Muscle of leg (tissue), 11 donors: ENCODE results near the gene ALDH3A1. TPM values are rescaled to one million over a fixed set of nuclear protein-coding genes. Genes with fewer than 3 reads are reported as not detected.

Experiments used
- DNase-seq: peaks from one replicate; pipeline ENCODE4 v3.0.0; 2013
- H3K27ac ChIP-seq: one replicate; pipeline ENCODE4 v1.5.1; 2013; ENCODE audit warnings: mild to moderate bottlenecking, low read length, control low read depth
- H3K27me3 ChIP-seq: one replicate; pipeline ENCODE4 v1.6.1; 2013; ENCODE audit warnings: low read length; ENCODE audit not compliant: control insufficient read depth, insufficient read depth
- H3K36me3 ChIP-seq: one replicate; pipeline ENCODE4 v1.6.1; 2013; ENCODE audit warnings: low read length; ENCODE audit not compliant: control insufficient read depth, insufficient read depth
- H3K4me1 ChIP-seq: one replicate; pipeline ENCODE4 v1.6.1; 2013; ENCODE audit warnings: low read length; ENCODE audit not compliant: control insufficient read depth, insufficient read depth
- H3K4me3 ChIP-seq: one replicate; pipeline ENCODE4 v1.5.1; 2013; ENCODE audit warnings: low read length, control low read depth
- H3K9me3 ChIP-seq: replicated peaks from 2 replicates; pipeline ENCODE4 v1.6.1; 2013; ENCODE audit warnings: low read depth, low read length; ENCODE audit not compliant: control insufficient read depth
- WGBS: methylation state at CpG from one replicate; pipeline ENCODE4 v1.1.5; 2013; ENCODE audit warnings: missing lambda C conversion rate; ENCODE audit not compliant: insufficient coverage; 5-methylcytosine and 5-hydroxymethylcytosine counted together
- polyA plus RNA-seq, 8 donors: library from polyadenylated mRNA; unstranded; fragments of 120-200 nt; gene quantifications; one replicate each; pipeline versions ENCODE4 v1.2.1 to v1.2.3, GENCODE V29; 2013; ENCODE audit warnings: inconsistent platforms in 1 of 8, low replicate concordance in 1 of 8; ENCODE audit not compliant: insufficient read length in 8 of 8, insufficient read depth in 1 of 8
- total RNA-seq: library from RNA; stranded (reverse); fragments of 120-200 nt; gene quantifications from one replicate; pipeline ENCODE4 v1.2.4, GENCODE V29; 2013

The ALDH3A1 gene
- total and polyA plus RNA-seq, 9 donors = 0.18 to 0.57 (median 0.29) TPM

GRCh38 chr17:19729900-19730299 lies 18.2 kb downstream of the ALDH3A1 start:
- peak overlapping the region; percentile 20 for H3K27ac ChIP-seq
- 92% methylated on average over 2 of the region's 6 CpGs for WGBS

DNA sequence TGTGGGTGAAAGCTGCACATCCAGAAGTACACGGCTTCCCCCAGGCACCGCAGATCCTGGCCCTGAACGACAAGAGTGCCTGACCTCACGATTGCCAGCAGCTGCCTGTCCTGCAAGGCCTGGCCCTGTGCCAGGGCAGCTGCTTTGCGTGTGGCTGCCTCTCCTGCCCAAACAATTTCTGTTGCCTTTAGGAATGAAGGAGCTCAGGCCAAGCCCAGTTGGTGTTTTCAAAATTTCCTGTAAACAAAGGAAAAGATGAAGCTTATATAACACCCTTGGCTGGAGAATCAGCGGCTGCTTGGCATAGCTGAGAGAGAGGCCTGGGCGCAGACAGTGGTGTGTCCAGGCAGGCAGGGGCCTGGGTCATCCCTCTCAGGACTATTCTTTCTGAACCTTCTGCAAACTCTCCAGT lies 20.0 kb downstream of the ALDH3A1 start:
- Histone ChIP-seq H3K27me3 (no peaks in the 10 kb centered on the region), H3K27ac (peak overlapping the region; percentile 100), H3K4me3 (no peak overlapping the region), H3K36me3 (no peaks in the 10 kb centered on the region), H3K4me1 (peaks cover 58% of the 10 kb centered on the region), H3K9me3 (no peaks in the 10 kb centered on the region)
- WGBS = 3% methylated on average over 5 of the region's 7 CpGs
- DNase-seq = peak; percentile 95

More at GRCh38 chr17:19729900-19730299, 18.2 kb downstream of the ALDH3A1 start:
- Histone ChIP-seq H3K36me3 (no peaks in the 10 kb centered on the region), H3K4me1 (peaks cover 47% of the 10 kb centered on the region), H3K9me3 (no peaks in the 10 kb centered on the region), H3K4me3 (no peak overlapping the region), H3K27me3 (no peaks in the 10 kb centered on the region)
- DNase-seq = no peak

DNA sequence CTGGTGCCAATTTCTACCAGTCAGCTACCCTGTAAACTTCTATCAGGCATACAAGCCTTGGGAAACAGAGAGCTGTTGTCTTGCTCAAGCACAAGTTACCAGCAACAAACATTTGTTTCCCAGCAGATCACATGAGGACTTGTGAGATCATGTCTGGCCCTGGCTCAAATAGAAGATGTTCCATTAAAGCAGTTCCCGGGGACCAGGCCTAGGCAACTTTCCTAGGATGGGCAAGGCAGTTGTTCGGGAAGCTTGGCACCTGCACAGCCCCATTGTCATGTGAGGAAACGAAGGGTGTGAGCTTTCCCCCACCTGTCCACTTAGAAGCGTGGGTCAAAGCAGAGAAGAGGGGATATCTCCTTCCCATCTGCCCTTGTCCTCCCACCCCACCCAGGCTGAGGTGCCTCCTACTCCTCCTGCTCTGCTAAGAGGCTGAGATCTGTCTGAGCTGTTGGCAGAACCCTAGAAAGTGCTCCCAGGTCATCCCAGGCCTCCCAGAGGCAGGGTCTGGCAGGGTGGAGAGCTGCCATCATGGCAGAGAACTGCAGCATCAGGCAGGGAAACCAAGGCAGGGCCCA lies 20.5 kb downstream of the ALDH3A1 start:
- peak; percentile 97 for DNase-seq
- 40% methylated on average over 2 of the region's 4 CpGs for WGBS
- H3K36me3 ChIP-seq = no peaks in the 10 kb centered on the region
- H3K9me3 ChIP-seq = no peaks in the 10 kb centered on the region
- peaks cover 59% of the 10 kb centered on the region for H3K4me1 ChIP-seq
- no peaks in the 10 kb centered on the region for H3K27me3 ChIP-seq
- H3K27ac ChIP-seq = peak overlapping the region; percentile 100
- H3K4me3 ChIP-seq = no peak overlapping the region

GRCh38 chr17:19726631-19727376 lies 21.3 kb downstream of the ALDH3A1 start:
- no CpG with 5 or more reads among the region's 7 CpGs for WGBS
- Histone ChIP-seq H3K4me3 (no peak overlapping the region), H3K4me1 (peaks cover 59% of the 10 kb centered on the region), H3K27ac (peak overlapping the region; percentile 100), H3K36me3 (no peaks in the 10 kb centered on the region), H3K27me3 (no peaks in the 10 kb centered on the region), H3K9me3 (no peaks in the 10 kb centered on the region)
- DNase-seq = peak; percentile 82

GRCh38 chr17:19725486-19725885 lies 22.6 kb downstream of the ALDH3A1 start:
- Histone ChIP-seq H3K36me3 (no peaks in the 10 kb centered on the region), H3K4me3 (no peak overlapping the region), H3K4me1 (peaks cover 62% of the 10 kb centered on the region), H3K9me3 (no peaks in the 10 kb centered on the region), H3K27ac (no peak overlapping the region), H3K27me3 (no peaks in the 10 kb centered on the region)
- WGBS = 100% methylated on average over 1 of the region's 5 CpGs
- no peak for DNase-seq

DNA sequence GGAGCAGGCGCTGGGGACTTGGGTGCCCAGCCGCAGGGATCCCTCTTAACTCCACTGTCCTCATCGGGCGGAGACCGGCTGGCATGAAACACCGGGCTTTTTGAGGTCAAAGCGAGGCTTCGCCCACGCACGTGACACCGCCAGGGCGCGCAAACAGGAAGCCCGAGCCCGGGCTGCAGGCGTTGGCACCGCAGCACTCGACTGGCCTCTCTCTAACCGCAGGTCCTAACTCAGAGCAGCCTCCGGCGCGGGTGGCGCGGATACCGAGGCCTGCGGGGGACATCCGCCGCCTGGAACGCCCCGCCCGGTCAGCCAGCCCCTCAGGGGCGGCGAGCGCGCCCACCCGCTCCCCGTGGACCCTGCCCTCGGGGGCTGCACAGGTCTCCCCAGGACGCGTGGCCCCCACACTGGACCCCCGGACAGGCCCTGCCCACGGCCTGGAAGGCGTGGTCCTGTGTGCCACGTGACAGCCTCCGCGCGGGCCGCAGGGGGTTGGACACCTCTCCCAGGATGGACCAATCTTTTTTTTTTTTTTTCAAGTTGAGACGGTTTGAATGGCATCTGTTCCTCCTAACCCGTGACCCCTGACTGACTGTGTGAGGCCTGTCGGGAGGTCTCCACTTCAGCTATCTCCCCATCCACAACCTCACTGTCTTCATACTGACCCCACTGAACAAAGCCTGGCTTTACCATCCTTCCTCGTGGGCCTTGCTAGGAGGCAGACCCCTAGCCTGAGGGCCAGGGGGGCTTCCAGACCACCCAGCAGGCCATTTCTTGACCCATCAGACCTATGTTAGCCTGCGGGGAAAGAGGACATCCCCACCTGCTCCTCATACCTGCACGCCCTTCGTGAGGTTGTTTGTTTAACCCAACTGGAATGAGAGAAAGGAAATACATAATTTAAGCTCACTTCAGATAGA lies 23.3 kb downstream of the ALDH3A1 start:
- Histone ChIP-seq H3K4me3 (no peak overlapping the region), H3K27me3 (no peaks in the 10 kb centered on the region), H3K27ac (no peak overlapping the region), H3K9me3 (no peaks in the 10 kb centered on the region), H3K36me3 (no peaks in the 10 kb centered on the region), H3K4me1 (peaks cover 65% of the 10 kb centered on the region)
- DNase-seq = peak; percentile 51
- WGBS = 45% methylated on average over 52 of the region's 55 CpGs

DNA sequence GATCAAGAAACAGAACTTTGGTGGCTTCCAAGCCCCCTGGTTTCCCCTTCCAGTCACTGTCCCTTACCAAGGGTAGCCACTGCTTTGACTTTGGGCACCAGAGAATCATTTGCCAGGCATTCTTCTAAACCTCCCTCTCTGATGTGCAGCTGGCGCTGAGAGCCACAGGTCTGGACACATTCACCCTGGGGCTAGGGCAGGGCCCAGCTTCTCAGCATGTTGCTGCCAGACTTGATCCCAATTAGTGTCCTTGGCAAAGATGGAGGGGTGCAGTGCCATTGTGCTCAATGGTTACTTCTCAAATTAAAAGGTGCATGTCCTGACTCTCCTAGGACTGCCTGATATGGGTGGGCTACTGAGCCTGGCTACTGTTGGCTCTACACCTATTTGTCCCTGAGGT lies 24.1 kb downstream of the ALDH3A1 start:
- DNase-seq = no peak
- Histone ChIP-seq H3K9me3 (no peaks in the 10 kb centered on the region), H3K36me3 (no peaks in the 10 kb centered on the region), H3K27me3 (no peaks in the 10 kb centered on the region), H3K27ac (no peak overlapping the region), H3K4me3 (no peak overlapping the region), H3K4me1 (peaks cover 59% of the 10 kb centered on the region)
- 100% methylated on average over 1 of the region's 1 CpG for WGBS

DNA sequence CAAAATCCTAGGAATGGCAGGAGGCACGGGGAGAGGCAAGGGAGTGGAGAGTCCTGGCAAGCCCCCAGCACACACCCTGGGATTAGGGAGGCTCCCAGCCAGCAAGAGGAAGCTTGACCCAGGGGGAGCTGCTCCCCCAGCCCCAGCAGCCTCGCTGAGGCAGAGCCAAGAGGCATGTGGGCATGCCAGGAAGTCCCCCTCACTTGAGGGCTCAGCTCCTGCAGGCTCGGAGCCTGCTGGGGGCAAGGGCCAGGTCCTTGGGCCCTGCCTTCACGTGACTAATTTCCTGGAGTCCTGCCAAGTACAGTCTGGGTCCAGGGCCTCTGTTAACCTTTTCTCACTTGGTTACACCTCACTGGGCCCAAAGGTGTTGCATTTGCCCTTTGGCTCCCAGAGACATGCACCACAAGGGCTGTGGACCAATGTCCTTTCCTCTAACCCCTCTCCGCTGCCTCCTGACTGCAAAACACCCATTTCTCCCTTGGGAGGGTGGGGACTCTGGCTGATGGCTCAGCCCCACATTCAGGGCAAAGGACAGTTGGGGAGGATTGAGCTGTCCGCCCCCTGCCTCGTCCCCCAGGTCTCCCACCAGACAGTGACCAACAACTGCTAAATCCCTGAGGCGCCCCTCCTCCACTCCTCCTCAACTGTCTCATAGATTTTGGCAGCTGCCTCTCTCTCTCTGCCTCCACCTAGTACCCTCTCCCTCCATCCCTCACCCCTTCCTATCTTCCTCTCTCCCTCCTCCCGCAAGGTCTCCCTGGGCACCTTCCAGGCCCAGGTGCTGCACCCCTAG lies 27.3 kb downstream of the ALDH3A1 start:
- Histone ChIP-seq H3K9me3 (no peaks in the 10 kb centered on the region), H3K27me3 (no peaks in the 10 kb centered on the region), H3K4me3 (no peak overlapping the region), H3K27ac (peak overlapping the region; percentile 62), H3K36me3 (no peaks in the 10 kb centered on the region), H3K4me1 (peaks cover 56% of the 10 kb centered on the region)
- no peak for DNase-seq
- 39% methylated on average over 7 of the region's 9 CpGs for WGBS

DNA sequence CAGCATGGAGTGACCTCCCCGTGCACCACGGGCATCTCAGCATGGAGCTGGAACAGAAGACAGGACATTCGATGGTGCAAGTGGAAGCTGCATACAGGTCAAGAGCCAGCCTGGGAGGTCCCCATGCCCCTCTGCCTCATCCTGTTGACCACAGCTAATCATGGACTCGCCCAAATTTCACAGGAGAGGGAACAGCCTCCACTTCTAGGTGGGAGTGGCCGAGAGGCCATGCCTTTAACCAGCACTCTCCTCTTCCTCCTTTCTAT lies 28.0 kb downstream of the ALDH3A1 start:
- 86% methylated on average over 4 of the region's 5 CpGs for WGBS
- Histone ChIP-seq H3K36me3 (no peaks in the 10 kb centered on the region), H3K27me3 (no peaks in the 10 kb centered on the region), H3K4me1 (peaks cover 55% of the 10 kb centered on the region), H3K27ac (no peak overlapping the region), H3K9me3 (no peaks in the 10 kb centered on the region), H3K4me3 (no peak overlapping the region)
- no peak for DNase-seq
